Esophagus muscularis mucosa (tissue), 4 donors: ENCODE measurements around the gene CLRN3.

ENCODE experiments used
- CTCF ChIP-seq, 3 experiments: fragments of 200-600 bp in 2 of 3; fragments of 450-650 bp in 1 of 3; sonication (generic) in 2 of 3; IDR thresholded peaks; one replicate each; pipeline ENCODE4 v1.5.1; 2017 to 2019; ENCODE audit warnings: antibody characterized with exemption in 3 of 3, mild to moderate bottlenecking in 2 of 3, moderate library complexity in 1 of 3
- EP300 ChIP-seq: sonication (generic); formaldehyde crosslinking; IDR thresholded peaks from one replicate; pipeline ENCODE4 v1.6.1; 2017; ENCODE audit warnings: antibody characterized with exemption
- POLR2A ChIP-seq: fragments of 450-650 bp; IDR thresholded peaks from one replicate; pipeline ENCODE4 v1.6.1; 2017; ENCODE audit warnings: antibody characterized with exemption, moderate library complexity, mild to moderate bottlenecking, low read depth
- POLR2AphosphoS5 ChIP-seq, 2 donors: sonication (generic); formaldehyde crosslinking; IDR thresholded peaks; one replicate each; pipeline ENCODE4 v1.6.1; 2017; ENCODE audit warnings: antibody characterized with exemption in 2 of 2

DNA sequence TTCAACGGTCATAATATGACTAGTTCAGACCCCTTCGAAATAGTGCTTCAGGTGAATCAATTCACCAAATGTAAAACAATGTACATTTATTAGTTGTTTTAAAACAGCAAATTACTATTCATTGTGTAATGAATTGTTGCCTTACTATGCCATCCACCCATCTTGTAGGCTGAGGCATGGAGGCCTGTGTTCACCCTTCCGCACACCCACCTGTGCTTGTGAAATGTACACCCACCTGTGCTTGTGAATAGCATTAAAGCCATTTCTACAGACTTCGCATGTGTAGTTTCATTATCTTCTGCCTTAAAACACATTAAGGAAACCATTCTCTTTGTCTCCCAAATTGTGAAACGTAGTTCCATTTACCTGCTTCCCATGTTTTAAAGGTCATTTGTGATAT lies 16.8 kb downstream of the CLRN3 start:
- TF ChIP-seq CTCF (IDR thresholded peaks at IDR 0.05) (no peak), POLR2A (no peak), EP300 (no peak), POLR2AphosphoS5 (IDR thresholded peaks at IDR 0.05) (no peak)
